HG02623 (cell line): ENCODE measurements around the gene SERPINB2.

Experiments used
- ATAC-seq: cut with Tn5 transposase; IDR thresholded peaks from one replicate; pipeline ENCODE4 v1.9.1; 2021; ENCODE audit warnings: moderate library complexity; ENCODE audit not compliant: unreplicated experiment

The SERPINB2 gene, protein sequence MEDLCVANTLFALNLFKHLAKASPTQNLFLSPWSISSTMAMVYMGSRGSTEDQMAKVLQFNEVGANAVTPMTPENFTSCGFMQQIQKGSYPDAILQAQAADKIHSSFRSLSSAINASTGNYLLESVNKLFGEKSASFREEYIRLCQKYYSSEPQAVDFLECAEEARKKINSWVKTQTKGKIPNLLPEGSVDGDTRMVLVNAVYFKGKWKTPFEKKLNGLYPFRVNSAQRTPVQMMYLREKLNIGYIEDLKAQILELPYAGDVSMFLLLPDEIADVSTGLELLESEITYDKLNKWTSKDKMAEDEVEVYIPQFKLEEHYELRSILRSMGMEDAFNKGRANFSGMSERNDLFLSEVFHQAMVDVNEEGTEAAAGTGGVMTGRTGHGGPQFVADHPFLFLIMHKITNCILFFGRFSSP

DNA sequence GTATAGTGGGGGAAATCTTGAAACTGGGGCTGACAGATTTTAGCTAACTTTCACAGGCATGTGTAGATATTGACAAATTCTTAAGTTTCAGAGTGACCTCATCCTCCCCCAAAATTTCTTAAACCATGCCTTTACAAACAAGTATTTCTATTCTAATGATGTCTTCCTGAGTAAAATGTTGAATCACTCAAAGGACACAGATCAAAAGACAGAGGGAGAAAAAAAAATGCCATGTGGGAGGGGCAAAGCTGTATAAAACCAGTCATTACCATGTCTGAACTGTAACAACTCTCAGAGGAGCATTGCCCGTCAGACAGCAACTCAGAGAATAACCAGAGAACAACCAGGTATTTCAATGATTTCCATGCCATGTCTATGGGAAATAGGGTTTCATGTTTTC is at the start of gene SERPINB2:
SERPINB2 (plus strand) TSS at position 282 of the 400 bp plus-strand sequence. CDS start 3,740 bp downstream, outside the sequence.
- ATAC-seq = no peak

DNA sequence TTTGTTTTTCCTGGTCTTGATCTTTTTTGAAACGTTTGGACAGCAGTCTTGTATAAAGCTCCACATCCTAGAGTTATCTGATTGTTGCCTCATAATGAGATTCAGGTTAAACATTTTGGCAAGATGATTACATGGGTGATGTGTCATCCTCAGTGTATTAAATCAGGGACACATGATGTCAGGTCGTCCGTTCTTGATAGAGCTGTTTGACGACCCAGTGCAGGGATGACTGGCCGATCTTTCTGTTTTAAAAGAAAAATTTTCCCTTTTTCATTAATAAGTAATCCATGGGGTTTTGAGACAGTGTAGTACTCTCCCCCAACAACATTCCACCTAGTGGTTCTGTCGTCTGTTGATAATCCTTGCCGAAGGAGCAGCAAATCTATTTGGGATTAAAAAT is 44.5 kb upstream of the SERPINB2 start:
- ATAC-seq = peak; percentile 38

DNA sequence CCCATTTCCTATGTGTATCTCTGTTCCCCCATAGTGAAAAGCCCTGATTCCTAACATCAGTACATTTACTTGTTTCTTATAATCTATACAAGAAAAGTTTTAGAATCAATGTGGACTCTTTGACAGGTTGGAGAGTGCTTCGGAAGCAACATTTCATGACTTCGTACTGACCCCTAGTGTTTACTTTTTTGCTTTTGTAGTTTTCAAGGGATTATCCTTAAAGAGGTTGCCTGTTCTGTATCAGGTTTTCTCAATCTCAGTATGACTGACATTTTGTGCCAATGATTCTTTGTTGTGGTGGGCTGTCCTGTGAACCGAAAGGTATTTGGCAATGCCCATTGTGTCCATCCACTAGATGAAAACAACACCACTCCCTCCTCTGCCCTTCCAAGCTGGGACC is 43.3 kb upstream of the SERPINB2 start:
- ATAC-seq = peak; percentile 66

DNA sequence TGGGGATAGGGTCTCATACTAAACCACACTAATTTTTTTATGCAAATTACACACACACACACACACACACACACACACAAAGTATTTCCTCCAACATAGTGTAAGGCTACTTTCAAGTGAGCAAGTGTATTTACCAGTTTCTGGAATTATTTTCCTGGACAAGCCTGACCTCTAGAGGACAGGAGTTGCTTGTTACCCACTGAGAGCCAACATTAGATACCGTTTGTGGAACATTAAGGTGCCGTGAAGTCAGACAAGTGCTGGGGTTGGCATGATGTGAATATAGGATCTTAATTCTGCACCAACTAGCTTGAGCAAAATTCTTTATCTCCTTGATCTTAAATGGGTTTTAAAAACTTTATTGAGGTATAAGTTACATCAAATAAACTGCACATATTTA is 39.3 kb upstream of the SERPINB2 start:
- ATAC-seq = no peak

DNA sequence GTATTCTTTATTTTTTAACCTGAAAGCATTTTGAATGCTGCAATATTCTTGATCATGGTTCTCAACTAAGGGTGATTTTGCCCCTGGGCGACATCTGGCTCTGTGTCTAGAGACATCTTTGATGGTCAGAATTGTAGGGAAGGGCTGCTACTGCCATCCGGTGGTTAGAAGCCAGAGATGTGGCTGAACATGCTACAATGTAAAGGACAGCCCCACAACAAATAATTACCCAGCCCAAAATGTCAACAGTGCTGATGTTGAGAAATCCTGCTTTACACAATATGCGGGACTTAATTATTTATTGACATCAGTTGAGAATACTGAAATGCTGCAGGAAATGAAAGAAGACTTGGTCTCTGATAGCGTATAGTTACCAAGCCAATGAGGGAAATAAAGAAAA is 37.5 kb upstream of the SERPINB2 start:
- ATAC-seq = peak; percentile 74

DNA sequence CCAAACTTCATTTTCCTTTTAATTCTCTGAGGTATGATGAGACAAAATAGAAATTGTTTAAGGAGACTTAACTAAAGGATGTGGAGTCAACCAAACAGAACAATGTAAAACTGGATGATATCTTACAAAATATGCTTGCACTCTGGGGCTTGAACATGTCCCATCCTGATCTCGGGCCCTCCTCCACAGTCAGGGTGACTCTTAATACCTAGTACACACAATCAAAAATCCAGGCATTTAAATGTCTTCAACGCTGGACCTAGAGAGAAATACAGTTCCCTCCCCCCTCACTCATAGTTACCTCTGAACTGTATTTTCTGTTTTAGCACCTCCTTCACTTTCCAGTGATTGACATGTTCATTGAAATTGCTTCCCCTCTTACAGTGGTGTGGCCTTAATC is 36.9 kb upstream of the SERPINB2 start:
- no peak for ATAC-seq

DNA sequence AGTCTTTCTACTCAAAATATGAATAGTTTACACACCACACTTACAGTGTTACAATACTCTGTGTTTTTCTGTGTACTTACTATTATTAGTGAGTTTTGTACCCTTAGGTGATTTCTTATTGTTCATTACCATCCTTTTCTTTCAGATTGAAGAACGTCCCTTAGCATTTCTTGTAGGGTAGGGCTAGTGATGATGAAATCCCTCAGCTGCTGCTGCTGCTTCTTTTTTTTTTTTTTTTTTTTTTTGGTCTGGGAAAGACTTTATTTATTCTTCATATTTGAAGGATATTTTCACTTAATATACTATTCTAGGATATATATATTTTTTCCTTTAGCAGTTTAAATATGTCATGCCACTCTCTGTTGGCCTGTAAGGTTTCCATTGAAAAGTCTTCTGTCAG is 29.0 kb upstream of the SERPINB2 start:
- no peak for ATAC-seq

DNA sequence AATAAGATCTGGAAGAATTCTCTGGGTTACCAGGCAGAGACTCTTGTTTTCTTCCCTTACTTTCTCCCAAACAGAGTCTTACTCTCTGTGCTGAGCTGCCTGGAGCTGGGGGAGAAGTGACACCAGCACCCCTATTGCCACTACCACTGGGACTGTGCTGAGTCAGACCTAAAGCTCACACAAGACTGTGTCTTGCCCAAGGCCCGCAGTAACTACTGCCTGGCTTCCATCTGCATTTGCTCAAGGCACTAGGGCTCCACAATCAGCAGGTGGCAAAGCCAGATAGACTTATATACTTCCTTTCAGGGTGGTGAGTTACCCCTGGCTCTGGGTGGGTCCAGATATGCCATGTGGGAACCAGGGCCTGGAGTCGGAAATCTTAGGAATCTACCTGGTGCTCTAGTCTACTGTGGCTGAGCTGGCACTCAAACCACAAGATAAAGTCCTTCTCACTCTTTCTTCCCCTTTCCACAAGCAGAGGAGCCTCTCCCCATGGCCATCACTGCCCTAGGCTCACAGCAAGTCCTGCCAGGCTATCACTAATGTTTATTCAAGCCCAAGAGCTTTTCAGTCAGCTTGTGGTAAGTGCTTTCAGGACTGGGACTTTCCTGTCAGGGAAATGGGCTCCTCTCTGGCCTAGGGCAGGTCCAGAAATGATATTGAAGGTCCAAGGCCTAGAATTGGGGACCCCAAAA is 27.6 kb upstream of the SERPINB2 start:
- no peak for ATAC-seq

DNA sequence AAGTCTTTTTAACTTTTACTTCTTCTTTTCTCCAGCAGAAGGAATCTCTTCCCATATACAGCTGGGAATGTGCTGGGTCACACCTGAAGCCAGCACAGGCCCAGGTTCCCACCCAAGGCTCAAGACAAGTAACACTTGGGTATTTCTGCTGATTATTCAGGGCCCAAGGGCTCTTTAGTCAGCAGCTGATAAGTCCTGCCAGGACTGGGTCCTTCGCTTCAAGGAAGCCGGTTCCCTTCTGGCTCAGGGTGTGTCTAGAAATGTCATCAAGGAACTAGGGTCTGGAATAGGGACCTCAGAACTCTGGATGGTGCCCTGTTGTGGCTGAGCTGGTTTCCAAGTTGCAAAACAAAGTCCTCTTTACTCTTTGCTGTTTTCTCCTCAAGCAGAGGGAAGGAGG is 27.0 kb upstream of the SERPINB2 start:
- no peak for ATAC-seq

DNA sequence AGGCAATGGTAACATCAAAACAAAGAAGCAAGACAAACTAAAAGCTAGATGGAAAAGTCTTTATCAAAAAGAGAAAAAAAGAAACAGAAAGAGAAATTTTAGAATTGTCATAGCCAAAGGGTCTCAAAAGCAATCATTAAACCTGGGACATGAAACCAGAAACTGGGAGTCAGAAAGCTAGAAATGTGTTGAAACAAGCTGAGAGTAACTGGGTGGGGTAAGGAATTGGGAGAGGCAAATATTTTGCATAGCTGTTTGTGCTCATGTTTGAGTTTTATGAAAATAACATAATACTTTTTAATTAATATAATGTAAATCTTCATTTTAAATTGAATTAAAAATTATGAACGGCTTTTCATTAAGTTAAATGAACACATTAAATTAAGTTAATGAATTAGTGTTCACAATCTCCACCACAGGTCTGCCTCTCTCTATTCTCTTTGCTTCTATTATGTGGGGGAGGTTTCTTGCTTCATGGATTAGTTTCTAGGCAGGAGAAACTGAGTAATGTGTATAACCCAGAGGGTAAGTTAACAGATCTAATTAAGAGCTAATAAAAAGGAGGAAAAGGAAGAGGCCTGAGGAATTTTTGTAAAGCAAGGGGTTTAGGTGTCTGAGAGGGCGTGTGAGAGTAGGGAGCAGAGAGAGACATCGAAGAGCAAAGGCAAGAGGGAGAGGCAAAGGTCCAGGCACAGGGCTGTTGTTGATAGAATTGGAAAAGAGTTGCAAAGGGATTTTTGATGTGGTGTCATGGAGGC is 20.0 kb upstream of the SERPINB2 start:
- ATAC-seq = no peak

DNA sequence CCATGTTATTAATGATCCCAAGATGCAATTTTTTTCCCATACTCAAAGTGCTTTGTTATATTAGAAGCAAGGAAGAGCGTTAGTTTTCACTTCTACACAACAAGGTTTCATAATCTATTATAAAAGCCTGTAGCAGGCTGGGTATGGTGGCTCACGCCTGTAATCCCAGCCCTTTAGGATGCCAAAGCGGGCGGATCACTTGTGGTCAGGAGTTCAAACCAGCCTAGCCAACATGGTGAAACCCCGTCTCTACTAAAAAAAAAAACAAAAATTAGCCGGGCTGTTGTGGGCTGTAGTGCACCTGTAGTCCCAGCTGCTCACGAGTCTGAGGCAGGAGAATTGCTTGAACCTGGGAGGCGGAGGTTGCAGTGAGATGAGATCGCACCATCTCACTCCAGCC is 19.0 kb upstream of the SERPINB2 start:
- no peak for ATAC-seq

DNA sequence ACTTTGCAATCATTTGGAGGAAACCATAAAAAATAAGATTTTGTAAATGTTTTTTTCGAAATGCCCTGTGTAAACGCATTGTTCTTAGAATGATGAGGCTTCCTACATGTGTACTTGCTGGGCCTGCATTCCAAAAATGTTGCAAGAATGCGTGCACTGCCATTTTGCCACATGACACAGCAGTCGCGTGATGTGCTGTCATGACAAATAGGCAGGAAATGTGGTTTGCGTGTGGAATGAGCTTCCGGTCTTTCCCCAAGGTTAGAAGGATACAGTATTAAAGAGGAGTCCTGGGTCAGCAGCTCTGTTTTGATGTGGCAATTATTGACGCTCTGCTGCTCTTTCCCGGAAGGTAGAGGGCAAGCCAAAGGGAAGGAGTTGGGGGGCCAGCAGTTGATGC is 18.1 kb upstream of the SERPINB2 start:
- no peak for ATAC-seq

DNA sequence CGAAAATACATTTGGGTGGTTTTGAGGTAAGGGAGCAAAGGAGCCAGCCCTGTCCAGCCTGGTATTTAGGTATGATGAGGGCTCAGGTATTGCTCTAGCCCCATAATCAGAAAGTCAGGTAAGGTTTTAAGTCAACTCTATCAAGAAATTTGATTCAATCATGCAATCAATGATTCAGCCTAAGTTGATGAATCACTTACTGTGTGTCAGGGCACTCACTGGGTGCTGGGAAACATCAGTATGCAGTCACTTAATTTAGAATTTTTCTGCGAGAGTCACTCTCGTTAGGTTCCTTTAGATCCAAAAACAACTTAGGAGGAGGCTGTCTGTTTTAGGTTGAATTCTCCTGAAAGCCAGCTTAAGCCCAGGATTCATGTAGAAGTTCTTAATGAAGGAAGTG is 17.7 kb upstream of the SERPINB2 start:
- no peak for ATAC-seq

DNA sequence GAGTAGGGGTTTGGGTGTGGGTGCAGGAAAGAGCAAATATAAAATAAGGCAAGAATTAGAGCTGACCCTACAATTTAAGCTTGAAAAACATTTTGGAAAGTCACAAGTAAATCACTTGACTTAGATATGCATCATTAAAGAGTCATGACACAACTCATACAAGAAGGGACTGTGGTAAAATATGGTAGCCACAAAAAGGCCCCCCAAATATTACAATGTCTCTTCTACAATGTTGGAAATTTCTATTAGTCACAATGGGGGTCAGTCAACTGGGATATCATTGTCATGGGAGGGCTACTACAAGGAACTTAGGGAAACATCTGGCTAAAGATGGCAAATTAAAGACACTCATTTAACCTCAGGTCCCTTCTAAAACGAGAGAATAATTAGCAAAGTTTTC is 15.7 kb upstream of the SERPINB2 start:
- no peak for ATAC-seq

DNA sequence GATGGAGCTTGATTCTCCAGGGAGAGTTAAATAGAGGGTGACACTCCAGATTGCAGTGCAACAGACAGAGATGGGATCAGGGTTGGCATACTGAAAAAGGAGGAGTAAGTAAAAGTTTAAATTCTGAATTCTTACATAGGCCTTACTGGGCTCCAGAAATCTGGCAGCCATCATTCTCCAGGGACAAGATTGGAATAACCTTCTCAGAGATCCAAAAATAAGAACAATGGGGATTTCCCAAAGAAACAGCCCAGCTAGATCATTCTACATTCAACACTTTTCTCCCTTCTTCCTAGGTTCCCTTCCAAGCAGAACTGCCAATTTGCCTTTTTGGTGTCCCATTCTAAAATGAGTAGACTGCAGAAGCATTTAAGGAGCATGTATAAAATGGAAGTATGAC is 14.9 kb upstream of the SERPINB2 start:
- no peak for ATAC-seq

DNA sequence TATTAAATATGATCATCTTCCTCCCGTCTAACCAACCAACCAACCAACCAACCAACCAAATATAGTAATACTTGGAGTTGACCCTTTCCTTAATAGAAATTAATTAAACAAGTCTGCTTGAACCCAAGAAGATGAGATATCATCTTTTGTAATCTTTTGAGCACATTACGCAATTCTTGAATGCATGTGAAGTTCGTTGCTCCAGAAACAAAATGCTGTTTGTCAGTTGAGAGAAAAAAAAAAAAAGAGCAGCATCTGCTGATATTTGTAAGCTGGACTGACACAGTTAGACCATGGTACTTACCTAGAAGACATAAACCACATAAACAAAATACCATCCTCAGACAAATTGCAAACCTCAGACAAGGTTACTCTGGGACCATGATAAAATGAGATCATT is 9.2 kb upstream of the SERPINB2 start:
- ATAC-seq = no peak

DNA sequence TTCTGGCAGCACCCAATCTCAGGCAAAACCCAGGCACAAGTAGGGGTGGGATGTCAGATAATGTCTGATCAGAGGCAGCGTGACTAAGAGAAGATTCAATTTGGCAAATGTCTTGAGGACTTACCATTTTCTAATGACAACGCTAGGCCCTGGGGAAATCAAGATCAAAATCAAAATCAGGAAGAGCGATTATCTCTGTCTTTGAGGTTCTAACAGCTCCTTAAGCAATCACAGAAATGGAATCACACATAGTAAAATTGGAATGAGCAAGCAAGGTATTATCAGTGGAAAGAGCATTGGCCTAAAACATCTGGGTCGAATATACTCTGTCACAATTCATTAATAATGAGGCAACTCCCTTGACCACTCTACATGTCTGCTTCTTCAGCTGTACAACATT is 8.6 kb upstream of the SERPINB2 start:
- no peak for ATAC-seq

DNA sequence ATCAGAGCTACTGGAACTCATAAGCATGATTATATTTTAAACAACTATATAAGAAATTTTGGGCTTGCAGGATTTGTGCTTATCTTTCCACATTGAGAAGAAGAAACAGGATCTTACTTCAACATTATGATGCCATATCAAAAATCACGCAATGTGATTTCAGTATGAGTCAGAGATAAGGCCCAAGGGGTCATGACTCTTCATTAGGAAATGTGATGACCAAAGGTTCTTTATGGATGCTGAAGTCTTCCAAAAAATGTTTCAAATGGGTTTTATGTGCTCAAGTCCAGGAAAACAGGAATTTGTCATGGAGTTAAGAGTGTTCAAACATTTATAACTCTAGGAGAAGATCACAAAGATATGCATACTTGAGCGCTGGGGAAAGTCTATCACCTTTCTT is 7.8 kb upstream of the SERPINB2 start:
- no peak for ATAC-seq

DNA sequence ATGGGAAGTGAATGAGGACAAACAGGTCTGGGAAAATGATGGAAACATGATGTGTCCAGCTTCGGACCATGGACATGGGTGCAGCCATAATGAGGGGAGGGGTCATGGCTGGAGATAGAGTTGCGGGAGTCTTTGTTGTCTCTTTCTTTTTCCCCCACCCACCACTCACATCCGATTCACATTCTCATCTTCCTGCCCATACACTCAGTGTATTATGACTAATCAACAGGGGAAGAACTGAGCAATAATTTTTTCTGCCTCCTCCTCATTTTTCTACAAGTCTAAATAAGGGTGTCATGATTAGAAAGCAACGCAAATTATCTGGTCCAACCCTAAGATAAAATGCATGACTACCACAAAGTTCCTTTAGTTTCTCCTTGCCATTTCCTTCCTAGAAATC is 5.7 kb upstream of the SERPINB2 start:
- ATAC-seq = no peak

DNA sequence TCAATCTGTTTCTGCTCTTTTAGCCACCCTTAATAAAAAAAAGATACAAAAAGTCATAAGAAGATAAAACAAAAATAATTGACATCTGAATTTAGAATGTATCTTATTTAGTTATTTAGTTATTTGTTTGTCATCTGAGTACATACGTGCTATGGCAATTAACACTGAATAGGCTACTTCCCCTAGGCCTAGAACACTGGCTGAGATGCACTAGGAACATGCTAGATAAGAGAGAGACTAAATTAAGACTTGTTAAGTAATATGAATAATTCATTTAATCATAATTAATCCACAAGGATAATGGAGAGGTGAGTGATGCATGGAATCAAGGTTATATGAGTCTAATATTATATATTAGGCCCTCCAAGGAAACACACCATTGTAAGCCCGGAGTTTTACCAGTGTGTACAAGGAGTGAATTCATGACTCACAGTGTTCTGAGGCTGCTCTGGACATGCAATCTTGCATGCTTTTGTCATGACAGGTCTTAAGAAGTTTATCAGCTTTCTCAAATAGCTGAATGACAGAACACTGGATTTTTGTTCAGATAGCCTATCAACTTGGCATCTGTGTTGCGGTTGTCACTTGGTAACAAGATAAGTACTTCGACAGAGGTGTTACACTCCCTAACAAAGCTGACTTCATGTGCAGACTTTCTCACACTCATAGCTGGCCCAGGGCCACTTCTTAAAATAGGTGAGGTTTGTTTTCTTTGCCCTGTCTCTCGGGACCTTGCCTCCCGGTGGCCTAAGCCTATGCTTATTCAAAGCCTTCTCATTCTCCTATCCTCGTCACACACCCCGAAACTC is 5.0 kb upstream of the SERPINB2 start:
- ATAC-seq = no peak

DNA sequence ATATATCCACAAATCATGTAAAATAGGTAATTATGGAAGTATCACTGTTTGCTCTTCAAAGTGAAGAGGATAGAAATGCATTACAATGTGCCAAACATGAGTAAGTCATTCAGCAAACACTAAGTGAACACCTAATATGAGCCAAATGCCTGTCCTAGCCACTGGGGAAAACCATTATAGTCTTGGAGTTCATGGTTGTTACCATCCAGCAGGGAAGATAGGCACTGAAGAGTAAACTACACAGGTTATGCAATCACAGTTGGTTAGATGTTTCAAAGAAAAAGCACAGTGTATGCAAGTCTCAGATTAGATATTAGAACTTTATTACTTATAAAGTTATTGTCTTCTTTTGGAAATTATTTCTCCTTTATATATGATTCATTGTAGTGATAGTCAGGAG is 3.9 kb upstream of the SERPINB2 start:
- no peak for ATAC-seq
